Stimulated activated CD4-positive, alpha-beta T cell treated with anti-CD3 and anti-CD28 coated beads, Interleukin-12 subunit alpha, Interleukin-12 subunit beta, amount 100 ng/mL, for 4 hours (primary cell): ENCODE results near the gene SERTM2.
"Not testable (repeated sequence)": the region's sequence is repeated elsewhere in the genome, so short reads cannot be mapped to it uniquely, and the experiment has no call there.

ENCODE experiments used
- DNase-seq: peaks from one replicate; pipeline ENCODE4 v3.0.0-alpha.2; 2020

SERTM2 gene

DNA sequence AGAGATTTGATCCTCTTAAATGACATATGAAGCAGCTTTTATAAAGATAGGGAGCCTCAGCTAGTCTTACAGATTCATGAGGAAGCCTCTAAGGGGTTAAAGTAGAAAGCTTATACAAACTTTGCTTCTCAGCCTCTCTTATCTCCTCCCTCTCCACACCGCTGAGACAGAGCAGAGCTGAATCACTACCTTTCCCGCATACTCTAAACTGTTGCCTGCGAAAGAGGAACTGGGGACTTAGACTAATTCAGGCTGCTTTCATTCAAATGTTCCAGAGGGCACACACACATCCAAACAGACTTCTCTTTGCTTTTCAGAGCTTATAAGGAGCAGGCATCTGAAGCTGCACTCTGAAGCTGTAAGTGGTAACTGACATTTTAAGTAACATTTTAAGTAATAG, at the start of gene SERTM2:
SERTM2 (plus strand) TSS at position 169 of the 400 bp plus-strand sequence. CDS start 7,213 bp downstream, outside the sequence.
- DNase-seq = no peak

DNA sequence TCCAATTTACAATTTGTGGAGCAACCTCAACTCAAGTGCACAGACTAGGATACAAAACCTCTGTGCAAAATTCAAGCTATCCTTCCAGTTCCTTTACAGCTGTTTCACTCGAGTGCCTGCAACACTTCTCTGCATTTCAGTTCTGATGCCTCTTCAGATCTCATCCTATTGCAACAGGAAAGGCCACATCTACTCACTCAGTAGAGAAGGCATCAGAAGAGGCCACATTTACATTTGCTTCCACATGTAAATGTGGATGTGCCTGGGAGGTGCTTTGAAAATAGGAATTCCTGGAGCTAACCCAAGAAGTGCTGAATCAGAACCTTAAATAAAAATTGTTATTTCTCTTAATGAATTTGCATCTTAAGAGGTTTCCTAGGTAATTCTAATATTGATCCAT, 45.8 kb upstream of the SERTM2 start:
- DNase-seq = no peak

DNA sequence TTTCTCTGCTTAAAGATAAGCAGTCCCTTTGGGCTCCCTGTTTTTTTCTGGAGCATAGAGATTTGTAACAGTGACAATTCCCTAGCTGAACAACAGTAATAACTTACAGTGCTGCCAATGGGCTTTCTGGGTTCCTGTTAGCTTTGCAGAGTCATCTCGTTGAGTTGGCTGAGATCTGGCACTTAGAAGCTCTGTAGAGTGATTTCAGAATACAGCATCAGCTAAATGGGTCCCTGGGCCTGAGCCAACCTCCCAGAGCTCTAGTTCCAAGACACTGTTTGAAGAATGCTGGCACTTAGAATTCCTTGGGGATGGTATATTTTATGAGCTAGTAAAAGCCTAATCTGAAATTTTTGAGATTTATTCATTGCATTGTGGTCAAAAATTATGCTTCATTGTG, 43.5 kb upstream of the SERTM2 start:
- DNase-seq = no peak

DNA sequence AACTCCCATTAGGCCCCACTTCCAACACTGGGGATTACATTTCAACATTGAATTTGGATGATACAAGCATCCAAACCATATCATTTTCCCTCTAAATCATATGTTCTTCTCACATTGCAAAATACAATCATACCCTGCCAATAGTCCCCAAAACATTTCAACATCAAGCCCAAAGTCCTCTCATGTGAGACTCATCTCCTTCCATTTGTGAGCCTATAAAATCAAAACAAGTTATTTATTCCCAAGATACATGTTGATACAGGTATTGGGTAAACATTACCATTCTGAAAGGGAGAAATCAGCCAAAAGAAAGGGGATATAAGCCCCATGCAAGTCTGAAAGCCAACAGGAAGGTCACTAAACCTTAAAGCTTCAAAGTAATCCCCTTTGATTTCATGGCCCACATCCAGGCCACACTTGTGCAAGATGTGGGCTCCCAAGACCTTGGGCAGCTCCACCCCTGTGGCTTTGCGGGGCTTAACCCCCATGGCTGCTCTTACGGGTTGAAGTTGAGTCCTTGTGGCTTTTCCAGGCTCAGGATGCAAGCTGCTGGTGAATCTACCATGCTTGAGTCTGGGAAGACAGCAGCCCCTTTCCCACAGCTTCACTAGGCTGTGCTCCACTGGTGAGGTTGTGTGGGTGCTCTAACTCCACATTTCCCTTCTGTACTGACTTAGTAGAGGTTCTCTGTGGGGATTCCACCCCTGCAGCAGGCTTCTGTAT, 40.6 kb upstream of the SERTM2 start:
- no peak for DNase-seq

DNA sequence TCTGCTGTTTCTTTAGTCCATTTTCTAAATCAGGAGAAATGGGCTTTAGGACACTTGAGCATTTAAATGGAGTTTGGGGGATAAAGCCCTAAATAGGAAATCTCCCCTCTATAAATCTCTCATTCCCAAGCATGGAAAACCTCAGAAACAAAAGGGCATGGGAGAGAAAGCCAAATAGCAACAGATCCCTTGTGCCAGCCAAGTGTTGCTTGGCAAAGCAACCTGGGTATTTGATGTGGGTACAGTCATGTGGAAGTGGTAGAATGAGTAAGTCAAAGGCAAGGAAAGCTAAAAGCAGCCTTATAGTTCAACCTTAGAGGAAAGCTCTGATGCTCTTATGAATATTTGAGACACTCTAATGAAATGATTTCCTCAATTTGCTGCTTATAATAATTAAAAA, 29.5 kb upstream of the SERTM2 start:
- no peak for DNase-seq

DNA sequence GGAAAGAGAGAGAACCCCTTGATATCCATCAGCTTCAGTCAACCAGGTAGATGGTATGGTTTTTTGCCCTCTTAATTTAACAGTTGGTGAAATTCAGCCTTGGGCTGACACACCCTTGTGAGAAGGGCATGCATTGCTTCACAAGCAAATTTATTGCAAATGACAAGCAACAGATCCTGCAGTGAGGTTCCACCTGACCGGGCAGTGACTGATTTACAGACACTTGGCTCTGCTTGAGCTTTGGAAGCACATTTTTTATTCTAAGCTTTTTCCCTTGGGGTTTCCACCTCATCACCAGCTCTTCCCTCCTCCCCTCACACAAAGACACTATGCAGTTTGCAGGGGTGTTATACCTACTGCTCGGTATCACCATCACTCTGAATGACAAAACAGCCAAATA, 28.3 kb upstream of the SERTM2 start:
- no peak for DNase-seq

DNA sequence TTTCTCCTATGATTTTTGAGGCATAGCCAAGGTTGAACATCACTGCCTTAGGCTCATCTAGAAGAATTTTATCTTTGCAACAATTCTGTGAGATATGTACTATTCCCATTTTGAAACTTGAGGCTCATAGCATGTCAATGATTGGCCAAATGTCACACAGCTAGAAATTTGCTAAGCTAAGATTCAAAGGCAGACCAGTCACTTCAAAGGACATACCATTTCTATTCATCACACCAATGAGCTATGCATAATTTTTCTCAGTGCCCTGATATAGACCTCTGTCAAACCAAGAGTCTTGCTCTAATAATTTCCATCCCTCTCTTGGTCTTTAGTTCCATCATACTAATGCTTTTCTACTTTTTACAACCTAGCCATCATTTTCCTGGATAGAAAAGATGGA, 27.6 kb upstream of the SERTM2 start:
- DNase-seq = no peak

DNA sequence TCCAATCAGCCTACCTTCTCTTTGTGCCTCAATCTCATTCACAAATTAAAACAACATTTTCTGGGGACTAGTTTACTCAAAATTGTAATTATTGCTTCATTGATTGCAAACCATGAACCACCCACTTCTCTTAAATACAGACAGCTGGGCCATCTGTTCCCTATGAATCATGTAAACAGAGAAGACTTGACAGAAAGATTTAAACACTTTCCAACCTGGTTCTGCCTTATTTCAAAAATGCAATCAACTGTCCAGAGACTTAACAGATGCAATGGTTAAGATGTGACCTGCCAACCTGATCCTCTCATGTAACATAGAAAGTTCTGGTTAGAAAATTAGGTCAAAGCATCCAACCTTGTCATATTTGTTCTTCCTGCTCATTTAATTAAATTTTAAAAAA, 20.8 kb upstream of the SERTM2 start:
- no peak for DNase-seq

DNA sequence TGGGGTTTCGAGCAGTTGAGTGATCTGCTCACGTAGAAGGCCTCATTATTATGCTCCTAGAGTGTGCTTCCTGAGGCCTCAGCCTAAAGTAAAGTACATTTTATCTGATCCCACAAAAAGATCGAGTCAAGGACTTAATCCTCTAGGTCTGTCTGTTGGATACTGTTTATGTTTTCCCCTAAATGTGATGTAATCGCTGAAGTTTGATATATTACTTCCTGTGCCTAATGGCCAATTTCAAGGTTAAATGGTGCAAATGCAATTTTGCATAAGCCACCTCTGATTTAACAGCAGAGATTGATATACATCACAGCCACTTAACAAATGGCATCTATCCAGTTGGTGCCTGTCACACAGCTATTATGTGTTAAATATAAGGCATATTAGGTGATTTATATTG, 19.4 kb upstream of the SERTM2 start:
- no peak for DNase-seq

DNA sequence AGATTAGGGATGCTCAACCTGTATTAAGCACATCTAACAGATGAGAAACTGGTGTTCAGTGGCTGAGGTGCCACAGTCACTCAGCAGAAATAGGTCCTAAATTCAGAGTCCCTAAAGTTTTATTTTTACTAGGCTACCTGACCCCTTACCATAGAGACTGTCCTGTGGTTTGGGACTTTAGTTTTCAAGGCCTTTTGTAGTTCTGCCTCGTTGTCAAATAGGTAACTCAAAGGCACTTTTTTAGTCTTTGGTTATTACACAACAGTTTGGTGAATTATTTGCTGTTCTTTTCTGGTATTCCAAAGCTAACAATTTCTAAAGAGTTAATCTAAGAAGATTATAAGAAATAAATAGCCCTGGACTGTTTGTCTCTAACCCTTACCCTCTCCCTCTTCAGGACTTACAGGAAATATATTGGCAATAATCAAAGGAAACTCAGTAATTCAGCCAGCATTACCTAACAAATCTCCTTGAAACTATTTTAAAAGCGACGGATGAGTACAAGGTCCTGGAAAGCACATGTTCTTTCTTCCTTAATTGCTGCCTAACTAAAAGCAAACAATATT, 12.8 kb upstream of the SERTM2 start:
- DNase-seq = no peak

DNA sequence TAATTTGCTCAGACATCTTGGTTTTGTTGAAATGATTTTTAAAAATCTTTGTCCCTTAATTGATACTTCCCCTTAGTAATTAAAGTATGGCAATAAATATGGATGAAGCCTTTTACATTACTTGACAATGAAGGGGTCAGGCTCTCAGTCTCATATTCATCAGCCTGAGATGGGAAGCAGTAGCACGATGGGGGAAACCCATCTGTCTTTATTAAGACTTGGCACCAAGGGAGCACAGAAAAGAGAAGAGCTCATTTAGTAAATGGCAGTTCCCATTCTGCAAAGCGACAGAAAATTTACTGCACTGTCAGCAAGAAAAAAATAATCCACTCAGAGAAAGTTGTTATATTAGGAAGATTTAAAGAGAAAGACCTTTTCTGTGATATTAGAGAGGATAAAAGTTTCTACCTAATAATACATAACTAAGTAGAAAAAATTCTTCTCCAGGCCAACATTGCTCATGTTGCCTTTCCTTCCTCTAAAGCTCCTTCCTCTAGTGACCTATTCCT, 7.9 kb upstream of the SERTM2 start:
- no peak for DNase-seq

DNA sequence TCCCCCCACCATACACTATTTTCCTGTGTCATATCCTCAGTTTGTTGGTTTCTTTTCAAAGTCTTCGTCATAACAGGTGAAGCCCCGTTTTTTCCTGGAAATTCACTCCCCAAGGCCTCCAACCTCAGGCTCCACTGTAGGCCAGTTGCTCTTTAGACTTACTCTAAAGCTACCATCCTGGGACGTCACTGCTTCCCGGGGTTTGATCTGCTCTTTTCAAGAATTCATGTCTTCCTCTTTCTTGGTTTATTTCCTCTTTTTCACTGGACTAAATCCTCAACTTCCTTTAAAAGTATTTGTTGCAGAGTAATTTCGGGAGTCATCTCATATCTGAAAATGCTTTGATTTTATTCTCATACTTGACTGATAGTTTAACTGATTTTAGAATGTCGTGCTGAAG, 6.5 kb upstream of the SERTM2 start:
- no peak for DNase-seq

DNA sequence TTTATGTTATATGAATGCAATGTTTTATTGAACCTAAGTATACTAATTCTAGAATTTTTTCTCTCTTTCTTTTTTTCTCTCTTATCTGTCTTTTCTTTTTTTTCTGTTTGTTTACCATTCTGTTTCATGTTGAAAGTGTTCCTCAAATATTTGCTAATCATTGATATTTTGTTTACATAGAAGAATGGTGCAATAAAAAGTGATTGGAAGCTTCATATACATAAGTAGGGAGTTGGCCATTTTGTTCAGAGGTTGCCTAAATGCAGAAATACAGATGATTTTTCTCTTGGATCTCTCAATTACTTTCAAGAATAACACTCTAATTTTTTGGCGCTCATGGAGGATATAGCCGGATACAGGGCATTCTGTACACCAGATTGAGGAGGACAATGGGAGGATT, 5.7 kb upstream of the SERTM2 start:
- no peak for DNase-seq

DNA sequence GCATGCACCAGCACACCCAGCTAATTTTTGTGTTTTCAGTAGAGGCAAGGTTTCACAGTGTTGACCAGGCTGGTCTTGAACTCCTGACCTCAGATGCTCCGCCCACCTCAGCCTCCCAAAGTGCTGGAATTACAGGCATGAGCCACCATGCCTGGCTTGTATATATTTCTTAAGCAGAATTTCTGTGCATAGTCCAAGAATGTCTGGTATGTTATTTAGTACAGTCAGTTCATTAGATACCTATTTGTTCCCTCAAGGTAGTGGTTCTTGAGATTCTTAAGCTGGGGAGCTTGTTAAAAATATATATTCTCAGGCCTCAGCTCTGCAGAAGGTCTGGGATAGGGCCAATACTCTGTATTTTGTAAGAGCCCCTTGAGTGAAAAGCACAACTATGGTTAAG, 4.6 kb upstream of the SERTM2 start:
- no peak for DNase-seq

DNA sequence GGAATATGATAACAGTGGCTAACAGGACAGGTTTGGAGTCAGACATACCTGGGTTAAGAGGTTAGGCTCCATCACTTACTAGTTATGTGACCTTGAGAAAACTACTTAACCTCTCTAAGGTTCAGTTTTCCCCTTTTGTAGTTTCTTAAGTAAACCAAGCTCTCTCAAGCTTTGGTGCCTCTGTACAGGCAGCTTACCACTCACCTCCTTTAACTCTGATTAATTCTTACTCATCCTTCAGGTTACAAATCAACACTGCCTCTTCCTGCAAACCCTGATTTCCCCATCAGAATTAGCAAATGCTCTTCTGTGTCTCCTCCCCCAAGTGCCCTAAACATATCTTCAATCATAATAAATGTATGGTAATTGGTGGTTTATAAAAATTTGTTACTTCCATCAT, 3.5 kb upstream of the SERTM2 start:
- DNase-seq = no peak

DNA sequence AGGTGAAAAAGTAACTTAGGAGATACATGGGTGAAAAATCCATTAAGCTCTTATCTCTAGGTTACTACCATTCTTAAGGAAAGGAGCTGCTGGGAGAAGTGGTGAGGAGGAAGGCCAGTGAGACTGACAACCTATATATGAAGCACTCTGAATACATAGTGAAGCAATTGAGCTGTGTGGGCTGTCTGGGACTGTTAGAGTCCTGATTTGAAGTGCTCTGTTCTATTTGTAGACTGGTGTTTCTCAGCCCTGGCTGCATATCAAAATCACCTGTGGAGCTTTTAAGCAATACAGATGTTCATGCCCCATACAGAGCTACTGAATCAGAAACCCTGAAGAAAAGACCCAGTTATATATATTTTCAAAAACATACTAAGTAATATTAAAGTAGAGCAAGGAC, 3.9 kb downstream of the SERTM2 start:
- no peak for DNase-seq

DNA sequence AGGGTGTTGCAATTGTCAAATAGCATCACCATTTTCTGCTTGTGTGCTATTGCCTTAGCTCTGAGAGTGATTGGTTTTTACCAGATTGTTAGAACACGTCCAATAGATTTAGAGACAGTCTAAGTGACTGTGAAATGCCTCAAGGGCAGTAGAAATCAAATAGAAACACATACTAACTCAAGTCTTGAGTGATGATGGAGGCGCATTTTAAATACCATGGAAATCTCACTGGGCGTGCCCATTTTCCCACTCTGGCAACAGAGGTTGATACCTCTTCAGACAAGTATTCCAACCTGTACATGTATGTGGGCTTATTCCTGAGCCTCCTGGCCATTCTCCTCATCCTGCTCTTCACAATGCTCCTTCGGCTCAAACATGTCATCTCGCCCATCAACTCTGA, 7.2 kb downstream of the SERTM2 start:
- DNase-seq = no peak

DNA sequence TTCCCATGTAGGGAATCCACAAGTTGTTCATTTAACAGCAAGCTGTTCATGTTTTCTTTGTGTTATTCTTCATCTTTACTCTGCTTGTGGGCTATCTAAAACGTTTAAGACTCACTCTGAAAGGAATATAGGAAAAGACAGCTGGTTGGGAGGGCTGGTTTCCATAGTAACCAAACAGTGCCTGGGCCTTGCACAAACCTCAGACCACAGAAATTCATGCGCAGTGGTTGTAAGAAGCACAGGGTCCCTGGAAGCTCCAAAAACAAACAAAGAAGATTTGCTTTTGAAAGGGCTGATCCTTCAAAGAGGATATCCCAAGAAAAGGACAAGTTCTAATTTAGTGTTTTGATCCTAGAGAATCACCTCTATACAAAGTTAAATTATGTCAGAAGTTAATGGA, 7.8 kb downstream of the SERTM2 start:
- no peak for DNase-seq

DNA sequence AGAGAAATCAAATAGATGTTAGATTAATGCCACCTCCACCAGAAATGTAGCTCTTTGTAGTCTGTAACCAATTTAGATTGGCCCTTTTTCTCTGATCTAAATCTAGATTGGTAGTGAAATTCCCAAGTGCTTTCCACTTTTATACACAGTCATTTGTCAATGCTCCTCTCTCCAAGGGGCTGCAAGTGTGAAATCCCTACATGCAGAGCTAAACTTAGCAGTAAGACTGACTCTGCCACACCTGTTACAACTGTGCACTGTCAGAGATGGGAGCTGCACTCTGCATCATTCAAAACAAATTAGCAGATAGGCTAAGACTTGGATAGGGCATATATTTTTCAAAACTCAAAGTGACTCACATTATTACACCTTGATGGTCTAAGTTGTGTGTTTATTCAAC, 9.1 kb downstream of the SERTM2 start:
- no peak for DNase-seq

DNA sequence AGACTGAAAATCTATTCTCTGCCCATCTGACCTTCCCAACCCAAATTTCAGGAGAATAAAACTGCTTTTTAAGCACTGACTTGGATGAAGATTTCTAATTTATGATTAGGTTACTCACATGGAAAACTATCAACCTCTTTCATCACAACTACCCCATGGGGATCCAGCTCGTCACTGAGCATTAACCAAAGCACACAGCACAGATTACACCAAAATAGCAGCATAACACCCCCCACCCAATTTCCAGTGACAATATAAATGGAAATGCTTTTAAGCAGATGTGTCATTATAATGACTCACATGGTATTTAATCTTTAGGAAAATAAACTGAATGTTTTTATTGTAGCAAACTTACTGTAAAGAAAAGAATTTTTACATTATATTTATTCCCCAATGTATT, 9.7 kb downstream of the SERTM2 start:
- DNase-seq = no peak

DNA sequence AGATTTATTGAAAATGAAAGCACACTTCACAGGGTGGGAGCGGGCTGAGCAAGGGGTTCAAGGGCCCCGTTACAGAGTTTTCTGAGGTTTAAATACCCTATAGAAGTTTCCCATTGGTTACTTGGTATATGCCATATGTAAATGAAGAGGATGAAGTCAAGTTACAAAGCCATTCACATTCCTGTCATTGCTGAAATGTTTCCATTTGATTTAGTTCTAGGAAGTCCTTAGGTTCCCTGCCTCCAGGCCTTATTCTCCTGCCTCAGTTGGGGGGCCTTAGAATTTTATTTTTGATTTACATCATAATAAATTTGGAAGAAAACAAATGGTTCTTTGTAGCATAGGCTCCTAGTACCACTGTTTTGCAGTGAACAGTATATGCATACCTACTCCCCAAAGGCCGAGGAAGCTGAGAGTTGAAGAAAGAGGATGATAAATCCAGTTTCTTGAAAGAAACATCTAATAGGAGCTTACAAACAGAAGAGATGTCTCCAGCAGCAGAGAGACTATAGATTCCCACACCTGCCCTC, 31.8 kb downstream of the SERTM2 start:
- no peak for DNase-seq

DNA sequence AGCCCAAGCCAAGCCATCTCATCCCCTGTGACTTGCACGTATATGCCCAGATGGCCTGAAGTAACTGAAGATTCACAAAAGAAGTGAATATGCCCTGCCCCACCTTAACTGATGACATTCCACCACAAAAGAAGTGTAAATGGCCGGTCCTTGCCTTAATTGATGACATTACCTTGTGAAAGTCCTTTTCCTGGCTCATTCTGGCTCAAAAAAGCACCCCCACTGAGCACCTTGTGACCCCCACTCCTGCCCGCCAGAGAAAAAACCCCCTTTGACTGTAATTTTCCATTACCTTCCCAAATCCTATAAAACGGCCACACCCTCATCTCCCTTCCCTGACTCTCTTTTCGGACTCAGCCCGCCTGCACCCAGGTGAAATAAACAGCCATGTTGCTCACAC, 37.8 kb downstream of the SERTM2 start:
- not testable (repeated sequence) for DNase-seq

DNA sequence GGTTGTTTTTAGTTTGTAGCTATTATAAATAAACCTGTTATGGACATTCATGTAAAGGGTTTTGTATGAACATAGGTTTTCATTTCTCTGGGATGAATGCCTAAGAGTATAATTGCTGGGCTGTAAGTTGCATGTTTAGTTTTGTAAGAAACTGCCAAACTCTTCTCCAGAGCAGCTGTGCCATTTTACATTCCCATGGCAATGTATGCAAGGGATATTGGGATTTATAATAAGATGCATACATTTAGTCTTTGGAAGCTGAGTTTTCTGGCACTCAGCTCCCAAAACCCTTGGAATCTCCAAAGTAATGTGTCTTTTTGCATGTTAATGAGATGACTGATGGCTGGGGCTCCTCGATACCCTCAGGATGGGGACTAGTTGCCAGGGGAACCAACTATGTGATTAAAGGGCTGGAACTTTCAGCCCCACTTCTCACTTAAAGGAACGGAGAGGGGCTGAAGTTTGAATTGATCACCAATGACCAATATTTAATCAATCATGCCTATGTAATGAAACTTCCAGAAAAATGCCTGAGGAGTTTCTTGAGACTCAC, 44.0 kb downstream of the SERTM2 start:
- DNase-seq = no peak

DNA sequence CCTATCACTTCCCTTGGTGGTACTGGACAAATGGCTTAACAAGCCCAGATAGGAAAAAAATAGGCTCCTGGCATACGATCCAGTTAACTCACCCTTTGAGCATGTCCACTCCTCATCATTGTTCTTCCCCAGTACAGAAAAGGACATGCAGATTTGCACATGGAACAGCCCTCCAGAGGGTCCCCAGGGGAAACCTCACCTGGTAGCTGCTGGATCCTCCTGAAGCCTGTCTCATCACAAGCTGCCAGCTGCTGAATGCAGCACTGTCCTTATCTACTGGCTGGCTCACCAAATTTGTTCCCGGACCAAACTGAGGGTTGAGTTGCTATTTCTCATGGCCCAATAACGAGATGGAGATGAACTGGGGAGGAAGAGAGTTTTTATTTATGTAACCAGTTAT, 49.4 kb downstream of the SERTM2 start:
- DNase-seq = no peak
